K562 (cell line): ENCODE data around the gene MYL12A. TPM values are rescaled to one million over a fixed set of nuclear protein-coding genes. Genes with fewer than 3 reads are reported as not detected.

ENCODE experiments used
- CHCHD3 ChIP-seq: fragments of 250-450 bp; sonication (Bioruptor Pico); IDR thresholded peaks from 2 replicates; pipeline ENCODE4 v2.1.2; 2022; ENCODE audit warnings: mild to moderate bottlenecking
- DPF2 ChIP-seq: fragments of 450-650 bp; IDR thresholded peaks from 2 replicates; pipeline ENCODE4 v1.6.1; 2016
- ETV1 ChIP-seq: fragments of 450-650 bp; conservative IDR thresholded peaks from 2 replicates; pipeline ENCODE4 v1.6.1; 2016; ENCODE audit warnings: missing genetic modification characterization, control low read depth, low read depth, missing compliant biosample characterization
- GABPA ChIP-seq: fragments of 200-800 bp; sonication (Bioruptor generic); conservative IDR thresholded peaks from 2 replicates; pipeline ENCODE4 v1.6.1; 2016; ENCODE audit warnings: low read depth, missing genetic modification characterization, missing compliant biosample characterization
- HDAC3 ChIP-seq: fragments of 450-650 bp; IDR thresholded peaks from 2 replicates; pipeline ENCODE4 v1.6.1; 2018; ENCODE audit warnings: borderline replicate concordance, mild to moderate bottlenecking, moderate library complexity; ENCODE audit not compliant: partially characterized antibody
- HLTF ChIP-seq: fragments of 450-650 bp; IDR thresholded peaks from 2 replicates; pipeline ENCODE4 v1.6.1; 2016
- MAFF ChIP-seq: IDR thresholded peaks from 2 replicates; pipeline ENCODE4 v1.6.1; 2012; ENCODE audit warnings: low read length, improper control_type of control experiment
- MAFK ChIP-seq: IDR thresholded peaks from 2 replicates; pipeline ENCODE4 v1.6.1; 2011; ENCODE audit warnings: low read length, improper control_type of control experiment
- POLR2AphosphoS5 ChIP-seq: IDR thresholded peaks from 2 replicates; pipeline ENCODE4 v1.6.1; 2011; ENCODE audit warnings: mild to moderate bottlenecking, low read depth, low read length, moderate library complexity; ENCODE audit not compliant: control insufficient read depth, insufficient read depth
- PPARD ChIP-seq: fragments of 250-450 bp; sonication (Bioruptor Pico); IDR thresholded peaks from 2 replicates; pipeline ENCODE4 v1.8.0; 2022; ENCODE audit warnings: inconsistent platforms, mild to moderate bottlenecking, moderate library complexity
- PRPF4 ChIP-seq: fragments of 200-400 bp; formaldehyde crosslinking; IDR thresholded peaks from one replicate; pipeline ENCODE4 v1.6.1; 2017; ENCODE audit warnings: low read length, low read depth, mild to moderate bottlenecking; ENCODE audit not compliant: insufficient read depth, poor library complexity, severe bottlenecking
- SIN3A ChIP-seq, 2 experiments: fragments of 150-350 bp in 1 of 2; IDR thresholded peaks; 2 replicates each; pipeline ENCODE4 v1.6.1; 2011 to 2016; ENCODE audit warnings: borderline replicate concordance in 2 of 2, low read depth in 2 of 2, low read length in 2 of 2, mild to moderate bottlenecking in 2 of 2, moderate library complexity in 2 of 2; ENCODE audit not compliant: control insufficient read depth in 1 of 2
- SMAD1 ChIP-seq: fragments of 150-350 bp; IDR thresholded peaks from 2 replicates; pipeline ENCODE4 v1.6.1; 2014; ENCODE audit warnings: low read length, low read depth; ENCODE audit not compliant: partially characterized antibody
- TEAD4 ChIP-seq, 2 experiments: sonication (generic) in 1 of 2; formaldehyde crosslinking in 1 of 2; IDR thresholded peaks; 2 replicates each; pipeline versions ENCODE4 v1.6.1 to v1.8.0; 2012 to 2022; ENCODE audit warnings: borderline replicate concordance in 1 of 2, inconsistent platforms in 1 of 2, low read length in 1 of 2, mild to moderate bottlenecking in 1 of 2, missing genetic modification reagents in 1 of 2
- ZC3H4 ChIP-seq: sonication (generic); formaldehyde crosslinking; IDR thresholded peaks from 2 replicates; pipeline ENCODE4 v1.9.0; 2021; ENCODE audit warnings: missing genetic modification reagents, borderline replicate concordance
- ZFP30 ChIP-seq: fragments of 250-450 bp; sonication (Bioruptor Pico); IDR thresholded peaks from 2 replicates; pipeline ENCODE4 v1.8.0; 2022; ENCODE audit warnings: moderate library complexity, mild to moderate bottlenecking, inconsistent platforms, borderline replicate concordance
- ZNF354B ChIP-seq: fragments of 250-450 bp; sonication (Bioruptor Pico); IDR thresholded peaks from 2 replicates; pipeline ENCODE4 v1.4.0; 2020
- polyA plus RNA-seq, 8 experiments: library from polyadenylated mRNA; depleted of rRNA in 4 of 8; stranded (reverse) in 5 of 8; unstranded in 3 of 8; fragments of >200 nt; fragmentation: Nextera tagmentation in 2 of 8; fragmentation: Illumina TruSeq in 1 of 8; extraction: Ambion mirVana in 2 of 8; extraction: Trizol in 1 of 8; gene quantifications; 2 replicates each; pipeline versions ENCODE4 v1.2.1 to v1.2.3, GENCODE V29; 2011 to 2014; ENCODE audit warnings: inconsistent platforms in 1 of 8, missing spikeins in 1 of 8
- total RNA-seq, 7 experiments: library from RNA; depleted of rRNA in 6 of 7; stranded (reverse); fragments of >200 nt in 6 of 7; fragmentation: Illumina TruSeq in 2 of 7; extraction: Trizol in 2 of 7; gene quantifications; 2 replicates each; pipeline versions ENCODE4 v1.2.1 to v1.2.3, GENCODE V29; 2011 to 2021; ENCODE audit warnings: low replicate concordance in 1 of 7
- TF ChIP-seq, protein P1 (sequence below): fragments of 250-450 bp; sonication (Bioruptor Pico); IDR thresholded peaks from 2 replicates; pipeline ENCODE4 v1.8.0; 2021; ENCODE audit warnings: borderline replicate concordance, mild to moderate bottlenecking, moderate library complexity; ENCODE audit not compliant: poor library complexity, severe bottlenecking
- TF ChIP-seq, protein P2 (sequence below): sonication (generic); formaldehyde crosslinking; IDR thresholded peaks from 2 replicates; pipeline ENCODE4 v1.8.0; 2022; ENCODE audit warnings: mild to moderate bottlenecking, missing genetic modification reagents
- TF ChIP-seq, protein P3 (sequence below): fragments of 250-450 bp; sonication (Bioruptor Pico); IDR thresholded peaks from 2 replicates; pipeline ENCODE4 v1.4.0; 2020; ENCODE audit warnings: mild to moderate bottlenecking
- TF ChIP-seq, protein P4 (sequence below), 2 experiments: fragments of 200-800 bp in 1 of 2; sonication (Bioruptor generic) in 1 of 2; sonication (generic) in 1 of 2; formaldehyde crosslinking in 1 of 2; IDR thresholded peaks in 1 of 2; conservative IDR thresholded peaks in 1 of 2; 2 replicates each; pipeline versions ENCODE4 v1.5.0 to v1.6.1; 2016 to 2020; ENCODE audit warnings: missing compliant biosample characterization in 1 of 2, missing genetic modification characterization in 1 of 2, missing genetic modification reagents in 1 of 2

MYL12A gene
- total and polyA plus RNA-seq, 9 of the 15 experiments (the other 6 are each of a cell fraction or from before 2014, with no cell fraction given) = 308 to 1,031 (median 559) TPM

DNA sequence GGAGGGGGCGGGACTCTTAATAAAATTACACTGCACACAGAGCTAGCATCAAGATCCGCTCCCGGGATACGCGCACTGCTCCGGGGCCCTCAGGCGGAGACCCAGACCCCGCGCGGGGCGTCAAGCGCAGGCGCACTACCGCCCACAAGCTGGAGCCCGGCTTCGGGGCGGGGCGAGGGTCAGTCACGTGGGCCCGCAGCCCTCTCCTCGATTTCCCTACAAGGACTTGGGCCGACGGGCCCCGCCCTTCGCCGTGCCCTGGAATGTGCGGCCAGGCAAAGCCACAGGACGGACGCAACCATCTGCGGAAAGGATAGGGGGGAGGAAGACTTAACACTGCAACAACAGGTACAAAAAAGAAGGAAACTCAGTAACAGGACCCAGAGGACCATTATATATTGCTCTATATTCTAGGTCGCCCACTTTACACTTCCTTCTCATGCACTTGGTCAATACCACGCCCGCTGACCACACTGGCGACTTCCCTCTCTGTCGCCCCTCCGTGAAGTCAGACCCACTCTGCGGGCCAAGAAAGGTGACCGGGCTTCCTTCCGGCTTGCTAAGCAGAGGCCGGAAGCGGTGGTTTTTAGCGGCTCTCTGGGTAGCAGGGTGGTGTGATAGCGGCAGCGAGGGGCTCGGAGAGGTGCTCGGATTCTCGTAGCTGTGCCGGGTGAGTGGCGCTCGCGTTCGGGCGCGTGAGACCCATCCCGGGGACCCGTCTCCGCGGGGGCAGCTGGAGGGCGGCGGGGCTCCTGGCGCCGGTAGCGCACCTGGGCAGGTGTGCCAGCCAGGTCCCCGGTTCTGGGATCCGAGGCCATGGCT is at the start of gene MYL12A (continued):
- TF ChIP-seq, protein P1, sequence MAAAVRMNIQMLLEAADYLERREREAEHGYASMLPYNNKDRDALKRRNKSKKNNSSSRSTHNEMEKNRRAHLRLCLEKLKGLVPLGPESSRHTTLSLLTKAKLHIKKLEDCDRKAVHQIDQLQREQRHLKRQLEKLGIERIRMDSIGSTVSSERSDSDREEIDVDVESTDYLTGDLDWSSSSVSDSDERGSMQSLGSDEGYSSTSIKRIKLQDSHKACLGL = no peak
- TF ChIP-seq CHCHD3 (CRISPR knock-in tag) (0 out of 2 replicates have a peak, but pooled peaks have one; percentile 50), ZNF354B (no peak), ZFP30 (CRISPR knock-in tag) (peak; percentile 61; the same call in 1 of the 2 replicates), TEAD4 (IDR thresholded peaks at IDR 0.05; ENCODE audit: low read length) (peak; percentile 95), TEAD4 (CRISPR knock-in tag; IDR thresholded peaks at IDR 0.05; ENCODE audit: borderline replicate concordance) (peak; percentile 100), MAFF (peak; percentile 79), DPF2 (no peak; the same call in 1 of the 2 replicates), PPARD (CRISPR knock-in tag) (no peak), HLTF (0 out of 2 replicates have a peak, but pooled peaks have one; percentile 48), SIN3A (IDR thresholded peaks at IDR 0.05; ENCODE audit: borderline replicate concordance in 2 of 2, control insufficient read depth in 1 of 2, low read depth in 2 of 2, low read length in 2 of 2) (peak in 1 of 2 experiments; percentile 66; a peak in 2 of 4 replicates), ZC3H4 (CRISPR knock-in tag) (no peak), HDAC3 (no peak), PRPF4 (peak; percentile 86), MAFK (peak; percentile 40; the same call in 1 of the 2 replicates), ETV1 (peak; percentile 100), GABPA (tag) (no peak), POLR2AphosphoS5 (peak; percentile 98), SMAD1 (peak; percentile 96)
- TF ChIP-seq, protein P2, sequence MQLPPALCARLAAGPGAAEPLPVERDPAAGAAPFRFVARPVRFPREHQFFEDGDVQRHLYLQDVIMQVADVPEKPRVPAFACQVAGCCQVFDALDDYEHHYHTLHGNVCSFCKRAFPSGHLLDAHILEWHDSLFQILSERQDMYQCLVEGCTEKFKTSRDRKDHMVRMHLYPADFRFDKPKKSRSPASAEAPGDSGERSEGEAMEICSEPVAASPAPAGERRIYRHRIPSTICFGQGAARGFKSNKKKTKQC = peak; percentile 86
- TF ChIP-seq, protein P3, sequence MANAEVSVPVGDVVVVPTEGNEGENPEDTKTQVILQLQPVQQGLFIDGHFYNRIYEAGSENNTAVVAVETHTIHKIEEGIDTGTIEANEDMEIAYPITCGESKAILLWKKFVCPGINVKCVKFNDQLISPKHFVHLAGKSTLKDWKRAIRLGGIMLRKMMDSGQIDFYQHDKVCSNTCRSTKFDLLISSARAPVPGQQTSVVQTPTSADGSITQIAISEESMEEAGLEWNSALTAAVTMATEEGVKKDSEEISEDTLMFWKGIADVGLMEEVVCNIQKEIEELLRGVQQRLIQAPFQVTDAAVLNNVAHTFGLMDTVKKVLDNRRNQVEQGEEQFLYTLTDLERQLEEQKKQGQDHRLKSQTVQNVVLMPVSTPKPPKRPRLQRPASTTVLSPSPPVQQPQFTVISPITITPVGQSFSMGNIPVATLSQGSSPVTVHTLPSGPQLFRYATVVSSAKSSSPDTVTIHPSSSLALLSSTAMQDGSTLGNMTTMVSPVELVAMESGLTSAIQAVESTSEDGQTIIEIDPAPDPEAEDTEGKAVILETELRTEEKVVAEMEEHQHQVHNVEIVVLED (CRISPR knock-in tag) = peak; percentile 37; the same call in 1 of the 2 replicates
- TF ChIP-seq, protein P4, sequence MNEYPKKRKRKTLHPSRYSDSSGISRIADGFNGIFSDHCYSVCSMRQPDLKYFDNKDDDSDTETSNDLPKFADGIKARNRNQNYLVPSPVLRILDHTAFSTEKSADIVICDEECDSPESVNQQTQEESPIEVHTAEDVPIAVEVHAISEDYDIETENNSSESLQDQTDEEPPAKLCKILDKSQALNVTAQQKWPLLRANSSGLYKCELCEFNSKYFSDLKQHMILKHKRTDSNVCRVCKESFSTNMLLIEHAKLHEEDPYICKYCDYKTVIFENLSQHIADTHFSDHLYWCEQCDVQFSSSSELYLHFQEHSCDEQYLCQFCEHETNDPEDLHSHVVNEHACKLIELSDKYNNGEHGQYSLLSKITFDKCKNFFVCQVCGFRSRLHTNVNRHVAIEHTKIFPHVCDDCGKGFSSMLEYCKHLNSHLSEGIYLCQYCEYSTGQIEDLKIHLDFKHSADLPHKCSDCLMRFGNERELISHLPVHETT (CRISPR knock-in tag; conservative IDR thresholded peaks at IDR 0.05 in 1 of 2, IDR thresholded peaks at IDR 0.05 in 1 of 2) = no peak
